ENCODE data around the gene RNF224. TPM values are rescaled to one million over a fixed set of nuclear protein-coding genes. Genes with fewer than 3 reads are reported as not detected.

RNF224 gene
- total RNA-seq, 1 donor from 2014 or later, result not detected

GRCh38 chr9:137225699-137226331, 1.5 kb upstream of the RNF224 start:
- no peak for DNase-seq (ENCODE audit: extremely low read depth, low read depth, low spot score)

- no peak for DNase-seq (ENCODE audit: extremely low read depth, low read depth, low spot score)
These were observed 806 bp upstream of the RNF224 start for GRCh38 chr9:137226338-137227053.

GRCh38 chr9:137227853-137228505, 677 bp downstream of the RNF224 start:
- no peak for DNase-seq (ENCODE audit: extremely low read depth, low read depth, low spot score)

- DNase-seq (ENCODE audit: extremely low read depth, low read depth, low spot score), result no peak
These were observed 1.2 kb downstream of the RNF224 start for GRCh38 chr9:137228506-137228967.

- no peak for DNase-seq (ENCODE audit: extremely low read depth, low read depth, low spot score)
These were observed 1.9 kb downstream of the RNF224 start for GRCh38 chr9:137228968-137229896.

- no peak for DNase-seq (ENCODE audit: extremely low read depth, low read depth, low spot score)
These were observed 2.8 kb downstream of the RNF224 start for GRCh38 chr9:137229903-137230704.

GRCh38 chr9:137230705-137231371, 3.5 kb downstream of the RNF224 start, which contains the start of gene SLC34A3:
TSS of gene SLC34A3 (plus strand) at chr9:137230901. CDS start at chr9:137231703, 802 bp downstream.
- no peak for DNase-seq (ENCODE audit: extremely low read depth, low read depth, low spot score)

GRCh38 chr9:137231372-137232039, 4.2 kb downstream of the RNF224 start:
- no peak for DNase-seq (ENCODE audit: extremely low read depth, low read depth, low spot score)

GRCh38 chr9:137232101-137232500, 4.8 kb downstream of the RNF224 start:
- DNase-seq (ENCODE audit: extremely low read depth, low read depth, low spot score), result no peak

- DNase-seq (ENCODE audit: extremely low read depth, low read depth, low spot score), result no peak
These were observed 5.2 kb downstream of the RNF224 start for GRCh38 chr9:137232510-137232909.

GRCh38 chr9:137233143-137233980, 6.1 kb downstream of the RNF224 start:
- no peak for DNase-seq (ENCODE audit: extremely low read depth, low read depth, low spot score)

GRCh38 chr9:137234055-137234697, 6.9 kb downstream of the RNF224 start:
- no peak for DNase-seq (ENCODE audit: extremely low read depth, low read depth, low spot score)

GRCh38 chr9:137234758-137235423, 7.6 kb downstream of the RNF224 start:
- no peak for DNase-seq (ENCODE audit: extremely low read depth, low read depth, low spot score)

GRCh38 chr9:137235424-137236237, 8.3 kb downstream of the RNF224 start:
- DNase-seq (ENCODE audit: extremely low read depth, low read depth, low spot score), result no peak

- no peak for DNase-seq (ENCODE audit: extremely low read depth, low read depth, low spot score)
These were observed 9.1 kb downstream of the RNF224 start for GRCh38 chr9:137236238-137236935.
